ENCODE results near the gene DNHD1. TPM values are rescaled to one million over a fixed set of nuclear protein-coding genes. Genes with fewer than 3 reads are reported as not detected.

DNHD1 gene
- total RNA-seq, 1 donor from 2014 or later, result 17.3 TPM

DNA sequence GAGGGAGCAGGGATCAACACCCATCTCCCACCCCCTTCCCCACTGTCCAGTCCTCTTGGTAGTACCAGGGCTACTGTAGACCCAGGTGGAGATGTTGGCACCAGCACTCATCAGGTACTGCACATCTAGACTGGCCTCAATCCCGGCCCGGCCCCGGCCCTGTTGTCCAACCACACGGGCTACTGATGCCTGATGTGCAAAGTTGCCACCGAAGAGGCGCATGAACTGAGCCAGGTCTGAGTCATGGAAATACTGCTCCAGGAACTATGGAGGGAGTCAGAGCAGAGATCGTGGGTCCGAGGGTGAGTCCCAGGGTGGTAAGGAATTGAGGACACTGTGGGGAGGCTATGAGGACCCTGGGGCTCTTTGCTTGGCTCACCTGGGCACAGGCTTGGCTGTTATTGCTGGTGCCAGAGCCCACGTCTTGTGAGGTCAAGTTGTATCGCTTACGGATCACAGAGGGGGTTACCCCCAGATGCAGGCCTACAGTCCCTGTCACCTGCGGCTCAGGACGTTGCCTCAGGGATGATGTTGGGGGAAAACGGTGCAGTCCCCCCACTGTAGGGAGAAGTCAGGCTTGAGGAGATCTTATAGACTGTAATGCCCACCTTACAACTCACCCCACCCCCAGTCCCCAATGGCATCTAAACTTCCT is 119.6 kb downstream of the DNHD1 start:
- Mint-ChIP-seq H3K27ac (no peak overlapping the region), H3K9me3 (no peaks in the 10 kb centered on the region), H3K4me3 (no peak overlapping the region), H3K36me3 (peaks cover 3% of the 10 kb centered on the region), H3K4me1 (no peaks in the 10 kb centered on the region), H3K27me3 (ENCODE audit: low read depth) (no peaks in the 10 kb centered on the region)
- TF ChIP-seq, protein P1, sequence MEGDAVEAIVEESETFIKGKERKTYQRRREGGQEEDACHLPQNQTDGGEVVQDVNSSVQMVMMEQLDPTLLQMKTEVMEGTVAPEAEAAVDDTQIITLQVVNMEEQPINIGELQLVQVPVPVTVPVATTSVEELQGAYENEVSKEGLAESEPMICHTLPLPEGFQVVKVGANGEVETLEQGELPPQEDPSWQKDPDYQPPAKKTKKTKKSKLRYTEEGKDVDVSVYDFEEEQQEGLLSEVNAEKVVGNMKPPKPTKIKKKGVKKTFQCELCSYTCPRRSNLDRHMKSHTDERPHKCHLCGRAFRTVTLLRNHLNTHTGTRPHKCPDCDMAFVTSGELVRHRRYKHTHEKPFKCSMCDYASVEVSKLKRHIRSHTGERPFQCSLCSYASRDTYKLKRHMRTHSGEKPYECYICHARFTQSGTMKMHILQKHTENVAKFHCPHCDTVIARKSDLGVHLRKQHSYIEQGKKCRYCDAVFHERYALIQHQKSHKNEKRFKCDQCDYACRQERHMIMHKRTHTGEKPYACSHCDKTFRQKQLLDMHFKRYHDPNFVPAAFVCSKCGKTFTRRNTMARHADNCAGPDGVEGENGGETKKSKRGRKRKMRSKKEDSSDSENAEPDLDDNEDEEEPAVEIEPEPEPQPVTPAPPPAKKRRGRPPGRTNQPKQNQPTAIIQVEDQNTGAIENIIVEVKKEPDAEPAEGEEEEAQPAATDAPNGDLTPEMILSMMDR (IDR thresholded peaks at IDR 0.05; ENCODE audit: unreplicated experiment), result no peak
- DNase-seq (ENCODE audit: low spot score in 2 of 2, unreplicated experiment in 2 of 2), result no peak

DNA sequence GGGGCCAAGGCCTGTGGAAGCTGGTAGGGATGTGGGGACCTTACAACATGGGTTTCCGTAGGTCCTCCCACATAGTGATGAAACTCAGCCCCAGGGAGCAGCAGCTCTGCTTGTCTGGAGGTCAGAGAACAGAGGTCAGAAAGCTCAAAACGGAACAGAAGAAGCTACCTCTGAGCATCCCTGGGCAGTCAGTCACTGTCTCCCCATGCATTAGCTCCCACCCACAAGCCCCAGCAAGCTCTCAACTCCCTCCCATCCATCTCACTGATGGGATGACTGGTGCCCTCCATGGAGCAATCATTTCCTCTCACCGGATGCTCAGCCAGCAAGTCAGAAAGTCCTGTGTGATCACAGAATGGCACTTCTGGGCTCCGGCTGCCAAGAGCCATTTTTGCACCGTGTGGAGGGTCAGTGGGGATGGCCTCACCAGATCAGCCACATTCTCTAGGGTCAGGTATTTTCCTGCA is 120.3 kb downstream of the DNHD1 start:
- DNase-seq (ENCODE audit: low spot score in 2 of 2, unreplicated experiment in 2 of 2), result no peak
- Mint-ChIP-seq H3K27ac (no peak overlapping the region), H3K9me3 (no peaks in the 10 kb centered on the region), H3K4me1 (no peaks in the 10 kb centered on the region), H3K36me3 (peaks cover 3% of the 10 kb centered on the region), H3K27me3 (ENCODE audit: low read depth) (no peaks in the 10 kb centered on the region), H3K4me3 (peak overlapping the region; percentile 5)
- TF ChIP-seq, protein P1 (IDR thresholded peaks at IDR 0.05; ENCODE audit: unreplicated experiment), result no peak

DNA sequence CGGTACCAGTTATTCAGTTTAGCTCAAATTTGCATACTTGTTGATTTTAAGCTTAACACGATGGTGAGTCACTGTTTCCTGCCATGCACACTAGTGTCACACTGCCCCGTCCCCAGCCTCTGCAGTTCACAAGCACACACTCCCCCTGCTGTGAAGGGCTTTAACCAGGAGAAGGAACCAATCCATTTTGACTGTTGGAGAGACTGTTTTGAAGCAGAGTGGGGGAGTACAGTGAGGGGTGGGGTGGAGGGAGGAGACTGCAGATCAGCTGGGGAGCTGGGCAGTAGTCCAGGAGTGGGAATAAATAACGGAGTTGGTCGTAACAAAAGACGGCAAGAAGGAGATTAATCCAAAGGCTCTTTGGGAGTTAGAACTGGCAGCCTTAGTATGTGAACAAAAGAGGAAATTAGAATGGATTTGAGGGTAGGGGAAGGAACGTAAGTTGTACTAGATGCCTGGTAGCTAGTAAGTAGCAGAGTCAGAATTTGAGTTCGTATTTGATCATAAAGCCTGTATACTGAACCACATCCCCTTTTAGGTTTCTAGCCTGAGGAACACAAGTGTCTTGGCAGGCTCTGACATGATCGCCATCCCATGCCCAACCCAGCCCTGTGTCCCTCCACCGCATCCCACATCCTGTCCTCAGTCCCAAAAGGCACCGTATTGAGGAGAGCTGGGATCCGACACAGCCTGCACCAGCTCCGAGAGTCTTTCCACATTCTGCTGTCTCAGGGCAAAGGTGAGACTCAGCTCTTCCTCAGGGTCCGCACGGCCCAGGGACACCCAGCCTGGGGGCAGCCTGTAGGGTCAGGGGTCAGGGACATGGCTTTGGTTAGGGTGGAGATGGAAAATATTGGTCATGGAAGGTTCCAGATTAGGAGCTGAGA is 121.3 kb downstream of the DNHD1 start:
- H3K4me3 Mint-ChIP-seq, result no peak overlapping the region
- no peaks in the 10 kb centered on the region for H3K4me1 Mint-ChIP-seq
- no peak overlapping the region for H3K27ac Mint-ChIP-seq
- no peaks in the 10 kb centered on the region for H3K27me3 Mint-ChIP-seq (ENCODE audit: low read depth)
- H3K36me3 Mint-ChIP-seq, result peaks cover 3% of the 10 kb centered on the region
- peak in 1 of 2 experiments; percentile 61 for DNase-seq (ENCODE audit: low spot score in 2 of 2, unreplicated experiment in 2 of 2)
- TF ChIP-seq, protein P1 (IDR thresholded peaks at IDR 0.05; ENCODE audit: unreplicated experiment), result no peak
- H3K9me3 Mint-ChIP-seq, result no peaks in the 10 kb centered on the region

DNA sequence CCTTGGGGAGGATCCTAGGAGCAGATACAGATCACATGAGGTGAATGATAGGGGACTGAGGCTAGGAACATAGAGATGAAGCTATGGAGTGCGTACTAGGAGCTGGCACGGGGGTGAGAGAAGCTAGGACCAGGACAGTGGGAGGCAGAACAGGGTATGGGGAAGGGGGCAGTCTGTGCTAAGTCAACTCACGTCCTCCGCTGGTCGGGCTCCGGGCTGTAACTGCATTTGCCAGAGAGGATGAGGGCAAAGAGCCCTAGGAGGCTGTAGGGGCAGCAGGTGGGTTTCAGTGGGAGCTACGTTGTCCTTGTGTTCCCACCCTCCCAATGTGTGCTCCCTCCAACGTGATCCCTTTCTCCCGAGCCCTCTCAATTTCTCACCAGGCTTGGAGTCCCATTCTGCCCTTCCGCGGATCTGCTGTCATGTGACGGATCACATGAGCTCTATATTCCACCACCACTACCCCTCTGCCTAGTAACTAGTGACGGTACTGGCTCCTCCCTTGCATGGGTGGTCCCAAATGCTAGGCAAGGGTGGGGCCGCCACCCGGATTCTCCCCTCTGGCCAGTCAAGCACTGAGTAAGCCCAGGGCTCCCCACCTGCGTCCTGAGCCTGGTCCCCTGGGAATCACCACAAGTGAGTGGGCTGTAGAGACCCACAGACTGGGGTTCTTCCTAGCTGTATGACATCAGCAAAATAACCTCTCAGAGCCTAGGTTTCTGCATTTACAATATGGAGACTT is 122.1 kb downstream of the DNHD1 start, which contains the start of gene TPP1:
Gene TPP1 (minus strand): TSS at position 419 of the 742 bp plus-strand sequence. CDS start 22 bp downstream, at position 397.
- no peak within 1 kb of the TSS for H3K4me3 Mint-ChIP-seq
- peak; percentile 76 to 88 for DNase-seq (ENCODE audit: low spot score in 2 of 2, unreplicated experiment in 2 of 2)
- no peaks in the 10 kb centered on the region for H3K9me3 Mint-ChIP-seq
- no peaks in the 10 kb centered on the region for H3K4me1 Mint-ChIP-seq
- no peak within 1 kb of the TSS for H3K27ac Mint-ChIP-seq
- H3K36me3 Mint-ChIP-seq, result peaks cover 5% of the 10 kb centered on the region
- H3K27me3 Mint-ChIP-seq (ENCODE audit: low read depth), result no peaks in the 10 kb centered on the region
- TF ChIP-seq, protein P1 (IDR thresholded peaks at IDR 0.05; ENCODE audit: unreplicated experiment), result no peak

DNA sequence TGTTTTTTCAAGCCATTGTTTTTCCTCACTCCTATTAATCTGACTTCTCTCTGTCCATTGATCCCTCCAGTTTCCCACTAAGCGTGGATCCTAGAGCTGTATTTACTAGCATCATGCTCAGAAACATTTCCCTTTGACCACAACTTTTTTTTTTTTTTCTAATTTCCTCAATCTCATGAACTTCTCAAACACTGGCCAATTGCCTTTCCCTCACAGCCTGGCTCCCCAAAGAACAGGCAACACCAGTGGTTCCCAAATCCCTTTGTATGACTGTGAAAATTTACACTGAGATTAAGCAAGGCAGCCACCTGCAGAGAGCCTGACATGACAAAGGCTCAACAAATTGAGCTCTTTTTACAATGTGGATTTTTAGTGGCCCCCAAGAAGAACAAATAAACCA is 123.6 kb downstream of the DNHD1 start:
- H3K4me1 Mint-ChIP-seq, result no peaks in the 10 kb centered on the region
- no peaks in the 10 kb centered on the region for H3K9me3 Mint-ChIP-seq
- H3K27ac Mint-ChIP-seq, result no peak overlapping the region
- no peaks in the 10 kb centered on the region for H3K27me3 Mint-ChIP-seq (ENCODE audit: low read depth)
- DNase-seq (ENCODE audit: low spot score in 2 of 2, unreplicated experiment in 2 of 2), result no peak
- H3K36me3 Mint-ChIP-seq, result peaks cover 11% of the 10 kb centered on the region
- no peak overlapping the region for H3K4me3 Mint-ChIP-seq
- TF ChIP-seq, protein P1 (IDR thresholded peaks at IDR 0.05; ENCODE audit: unreplicated experiment), result no peak
